ENCODE data around the gene SALL2.
"Not testable (repeated sequence)": the region's sequence is repeated elsewhere in the genome, so short reads cannot be mapped to it uniquely, and the experiment has no call there.

The SALL2 gene

GRCh38 chr14:21525962-21526671 is at the start of gene SALL2:
Gene SALL2 (minus strand): TSS chr14:21526346. CDS start chr14:21526127, 219 bp downstream.
- Mint-ChIP-seq H3K9me3 (ENCODE audit: low read depth) (no peaks in the 10 kb centered on the region), H3K27ac (peak within 1 kb of the TSS; percentile 77), H3K27me3 (no peaks in the 10 kb centered on the region), H3K4me1 (ENCODE audit: low read depth) (peaks cover 16% of the 10 kb centered on the region), H3K4me3 (peak within 1 kb of the TSS; percentile 87), H3K36me3 (peaks cover 1% of the 10 kb centered on the region)

DNA sequence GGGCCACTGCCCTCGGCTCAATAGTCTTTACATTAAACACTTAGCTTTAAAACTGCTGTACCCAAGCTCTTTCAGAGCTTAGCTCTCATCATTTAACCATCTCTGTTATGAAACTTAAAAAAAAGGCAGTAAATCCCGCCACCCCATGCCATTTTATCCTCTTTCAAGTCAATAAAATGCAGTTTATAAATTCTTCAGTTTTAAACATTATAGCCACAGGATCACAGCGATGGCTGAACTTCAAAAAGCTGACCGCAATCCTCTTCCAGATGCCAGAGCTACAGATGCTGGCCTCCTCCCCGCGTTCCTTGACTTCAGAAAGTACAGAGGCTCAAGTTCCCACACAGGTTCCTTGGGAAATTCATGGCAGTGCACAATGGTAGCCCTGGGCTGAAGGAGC is 49.5 kb upstream of the SALL2 start:
- Mint-ChIP-seq H3K36me3 (peaks cover 7% of the 10 kb centered on the region), H3K27me3 (peaks cover 7% of the 10 kb centered on the region), H3K4me1 (ENCODE audit: low read depth) (no peaks in the 10 kb centered on the region), H3K9me3 (ENCODE audit: low read depth) (no peaks in the 10 kb centered on the region), H3K27ac (no peak overlapping the region), H3K4me3 (no peak overlapping the region)

DNA sequence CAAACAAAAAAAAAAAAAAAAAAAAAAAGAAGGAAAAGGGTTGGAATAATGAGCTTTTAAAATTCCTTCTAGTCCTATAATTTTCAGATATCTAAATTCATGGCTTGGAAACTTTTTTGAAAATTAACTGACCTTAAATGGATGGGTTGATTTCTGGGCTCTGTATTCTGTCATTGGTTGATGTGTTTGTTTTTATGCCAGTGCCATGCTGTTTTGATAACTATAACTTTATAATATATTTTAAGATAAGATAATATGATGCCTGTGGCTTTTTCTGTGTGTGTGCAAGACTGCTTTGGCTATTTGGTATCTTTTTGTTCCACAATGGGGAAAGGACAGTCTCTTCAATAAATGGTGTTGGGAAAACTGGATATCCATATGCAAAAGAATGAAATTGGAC is 46.5 kb upstream of the SALL2 start:
- H3K27ac Mint-ChIP-seq: no peak overlapping the region
- peaks cover 13% of the 10 kb centered on the region for H3K27me3 Mint-ChIP-seq
- peaks cover 7% of the 10 kb centered on the region for H3K36me3 Mint-ChIP-seq
- H3K4me1 Mint-ChIP-seq (ENCODE audit: low read depth): no peaks in the 10 kb centered on the region
- H3K4me3 Mint-ChIP-seq: no peak overlapping the region
- no peaks in the 10 kb centered on the region for H3K9me3 Mint-ChIP-seq (ENCODE audit: low read depth)

DNA sequence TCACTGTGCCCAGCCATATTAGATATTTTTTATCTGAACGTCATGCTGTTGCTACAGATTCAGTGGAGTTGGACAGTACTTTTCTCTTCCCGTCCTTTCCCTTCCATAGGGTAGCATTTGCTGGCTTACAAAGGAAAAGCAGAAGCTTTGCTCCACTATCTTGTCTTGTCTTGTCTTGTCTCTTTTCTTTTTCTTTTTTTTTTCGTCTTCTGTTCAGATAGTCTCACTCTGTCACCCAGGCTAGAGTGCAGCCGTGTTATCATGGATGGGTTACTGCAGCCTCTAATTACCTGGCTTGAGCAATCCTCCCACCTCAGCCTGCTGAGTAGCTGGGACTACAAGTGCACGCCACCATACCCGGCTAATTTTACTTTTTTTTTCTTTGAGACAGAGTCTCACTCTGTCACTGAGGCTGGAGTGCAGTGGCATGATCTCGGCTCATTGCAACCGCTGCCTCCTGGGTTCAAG is 32.6 kb upstream of the SALL2 start:
- Mint-ChIP-seq H3K27me3 (no peaks in the 10 kb centered on the region), H3K36me3 (no peaks in the 10 kb centered on the region), H3K9me3 (ENCODE audit: low read depth) (no peaks in the 10 kb centered on the region), H3K4me3 (no peak overlapping the region), H3K4me1 (ENCODE audit: low read depth) (peaks cover 5% of the 10 kb centered on the region), H3K27ac (no peak overlapping the region)

- H3K4me3 Mint-ChIP-seq: peak overlapping the region; percentile 33
- H3K36me3 Mint-ChIP-seq: no peaks in the 10 kb centered on the region
- no peaks in the 10 kb centered on the region for H3K27me3 Mint-ChIP-seq
- peak overlapping the region; percentile 34 for H3K27ac Mint-ChIP-seq
- peaks cover 5% of the 10 kb centered on the region for H3K4me1 Mint-ChIP-seq (ENCODE audit: low read depth)
- no peaks in the 10 kb centered on the region for H3K9me3 Mint-ChIP-seq (ENCODE audit: low read depth)
Observed at GRCh38 chr14:21557084-21557901, 31.1 kb upstream of the SALL2 start.

GRCh38 chr14:21556378-21557083 is 30.4 kb upstream of the SALL2 start:
- H3K4me1 Mint-ChIP-seq (ENCODE audit: low read depth): peaks cover 5% of the 10 kb centered on the region
- H3K4me3 Mint-ChIP-seq: no peak overlapping the region
- H3K36me3 Mint-ChIP-seq: no peaks in the 10 kb centered on the region
- no peak overlapping the region for H3K27ac Mint-ChIP-seq
- H3K27me3 Mint-ChIP-seq: no peaks in the 10 kb centered on the region
- no peaks in the 10 kb centered on the region for H3K9me3 Mint-ChIP-seq (ENCODE audit: low read depth)

DNA sequence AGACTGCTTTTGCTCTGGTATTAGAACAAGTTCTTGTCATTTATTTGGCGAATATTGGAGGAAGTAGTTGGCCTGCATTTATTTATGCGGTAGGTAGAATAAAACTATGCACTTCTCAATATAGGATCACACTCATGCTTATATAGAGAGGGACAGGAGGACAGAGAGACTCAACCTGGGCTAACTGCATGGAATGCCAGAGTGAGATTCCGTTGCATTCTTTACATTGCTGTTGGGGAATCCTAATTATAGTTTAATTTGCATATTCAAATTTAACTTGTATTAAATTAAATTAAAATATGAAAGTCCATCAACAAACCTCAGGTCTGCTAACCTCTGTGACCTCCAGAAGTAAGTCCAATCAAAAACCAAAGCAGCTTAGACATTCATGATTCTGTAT is 27.1 kb upstream of the SALL2 start:
- no peak overlapping the region for H3K4me3 Mint-ChIP-seq
- H3K27ac Mint-ChIP-seq: no peak overlapping the region
- H3K4me1 Mint-ChIP-seq (ENCODE audit: low read depth): peaks cover 5% of the 10 kb centered on the region
- no peaks in the 10 kb centered on the region for H3K9me3 Mint-ChIP-seq (ENCODE audit: low read depth)
- no peaks in the 10 kb centered on the region for H3K36me3 Mint-ChIP-seq
- no peaks in the 10 kb centered on the region for H3K27me3 Mint-ChIP-seq

DNA sequence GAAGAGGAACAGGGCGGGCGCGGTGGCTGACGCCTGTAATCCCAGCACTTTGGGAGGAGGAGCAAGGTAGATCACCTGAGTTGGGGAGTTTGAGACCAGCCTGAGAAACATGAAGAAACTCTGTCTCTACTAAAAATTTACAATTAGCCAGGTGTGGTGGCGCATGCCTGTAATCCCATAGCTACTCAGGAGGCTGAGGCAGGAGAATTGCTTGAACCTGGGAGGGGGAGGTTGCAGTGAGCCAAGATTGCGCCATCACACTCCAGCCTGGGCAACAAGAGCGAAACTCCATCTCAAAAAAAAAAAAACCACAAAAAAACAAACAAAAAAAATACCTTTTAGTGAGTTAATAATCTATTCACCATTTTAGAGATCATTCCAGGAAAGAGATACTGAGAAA is 18.4 kb upstream of the SALL2 start:
- H3K4me1 Mint-ChIP-seq (ENCODE audit: low read depth); H3K27ac Mint-ChIP-seq; H3K9me3 Mint-ChIP-seq (ENCODE audit: low read depth); H3K36me3 Mint-ChIP-seq; H3K4me3 Mint-ChIP-seq; H3K27me3 Mint-ChIP-seq: not testable (repeated sequence)

DNA sequence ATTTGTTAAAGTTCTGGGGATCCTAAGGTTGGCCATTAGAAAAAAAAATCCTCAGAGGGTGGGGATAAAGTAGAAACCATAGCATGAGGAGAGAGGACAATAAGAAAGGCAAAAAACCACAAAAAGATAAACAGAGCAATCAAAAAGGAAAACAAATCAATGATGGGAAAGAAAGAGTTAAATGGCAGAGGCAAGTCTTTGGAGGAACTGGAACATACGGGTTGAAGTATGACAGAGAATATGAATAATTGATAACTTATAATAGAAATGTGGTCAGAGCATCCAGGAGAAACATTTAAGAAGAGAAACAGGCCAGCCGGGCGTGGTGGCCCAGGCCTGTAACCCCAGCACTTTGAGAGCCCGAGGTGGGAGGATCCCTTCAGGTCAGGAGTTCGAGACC is 17.8 kb upstream of the SALL2 start:
- Mint-ChIP-seq H3K4me3 (no peak overlapping the region), H3K9me3 (ENCODE audit: low read depth) (no peaks in the 10 kb centered on the region), H3K4me1 (ENCODE audit: low read depth) (no peaks in the 10 kb centered on the region), H3K27me3 (peaks cover 7% of the 10 kb centered on the region), H3K27ac (no peak overlapping the region), H3K36me3 (no peaks in the 10 kb centered on the region)

- Mint-ChIP-seq H3K27ac (no peak overlapping the region), H3K36me3 (no peaks in the 10 kb centered on the region), H3K4me3 (no peak overlapping the region)
Observed at GRCh38 chr14:21543521-21543960, 17.4 kb upstream of the SALL2 start.

GRCh38 chr14:21541413-21542074 is 15.4 kb upstream of the SALL2 start:
- Mint-ChIP-seq H3K4me3 (no peak overlapping the region), H3K27me3 (peaks cover 17% of the 10 kb centered on the region)

More at GRCh38 chr14:21543521-21543960, 17.4 kb upstream of the SALL2 start:
- Mint-ChIP-seq H3K9me3 (ENCODE audit: low read depth) (no peaks in the 10 kb centered on the region), H3K4me1 (ENCODE audit: low read depth) (no peaks in the 10 kb centered on the region), H3K27me3 (peaks cover 10% of the 10 kb centered on the region)

GRCh38 chr14:21539189-21539940 is 13.2 kb upstream of the SALL2 start:
- peaks cover 26% of the 10 kb centered on the region for H3K27me3 Mint-ChIP-seq
- H3K4me1 Mint-ChIP-seq (ENCODE audit: low read depth): peaks cover 8% of the 10 kb centered on the region
- no peak overlapping the region for H3K4me3 Mint-ChIP-seq
- no peaks in the 10 kb centered on the region for H3K36me3 Mint-ChIP-seq
- H3K9me3 Mint-ChIP-seq (ENCODE audit: low read depth): no peaks in the 10 kb centered on the region
- H3K27ac Mint-ChIP-seq: no peak overlapping the region

More at GRCh38 chr14:21541413-21542074, 15.4 kb upstream of the SALL2 start:
- Mint-ChIP-seq H3K27ac (no peak overlapping the region), H3K36me3 (no peaks in the 10 kb centered on the region), H3K9me3 (ENCODE audit: low read depth) (no peaks in the 10 kb centered on the region), H3K4me1 (ENCODE audit: low read depth) (peaks cover 6% of the 10 kb centered on the region)

DNA sequence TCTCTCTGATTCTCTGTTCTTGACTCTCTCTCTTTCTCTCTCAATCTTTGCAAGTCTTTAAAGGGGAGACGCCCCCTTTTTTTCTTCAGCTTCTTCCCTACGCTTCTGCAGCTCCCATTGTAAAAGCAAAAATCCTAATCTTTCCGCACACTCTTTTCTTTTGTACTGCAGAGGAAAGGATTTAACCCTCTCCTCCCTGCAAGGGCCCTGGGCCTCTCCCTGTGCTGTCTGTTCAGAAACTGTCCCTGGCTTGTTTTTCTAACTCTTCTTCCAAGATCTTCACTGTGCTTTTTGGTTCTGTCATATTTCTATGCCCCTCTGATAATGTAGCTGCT is 10.9 kb upstream of the SALL2 start:
- Mint-ChIP-seq H3K4me1 (ENCODE audit: low read depth) (peaks cover 8% of the 10 kb centered on the region), H3K27ac (no peak overlapping the region), H3K4me3 (peak overlapping the region; percentile 17), H3K9me3 (ENCODE audit: low read depth) (no peaks in the 10 kb centered on the region), H3K36me3 (no peaks in the 10 kb centered on the region), H3K27me3 (peaks cover 26% of the 10 kb centered on the region)

DNA sequence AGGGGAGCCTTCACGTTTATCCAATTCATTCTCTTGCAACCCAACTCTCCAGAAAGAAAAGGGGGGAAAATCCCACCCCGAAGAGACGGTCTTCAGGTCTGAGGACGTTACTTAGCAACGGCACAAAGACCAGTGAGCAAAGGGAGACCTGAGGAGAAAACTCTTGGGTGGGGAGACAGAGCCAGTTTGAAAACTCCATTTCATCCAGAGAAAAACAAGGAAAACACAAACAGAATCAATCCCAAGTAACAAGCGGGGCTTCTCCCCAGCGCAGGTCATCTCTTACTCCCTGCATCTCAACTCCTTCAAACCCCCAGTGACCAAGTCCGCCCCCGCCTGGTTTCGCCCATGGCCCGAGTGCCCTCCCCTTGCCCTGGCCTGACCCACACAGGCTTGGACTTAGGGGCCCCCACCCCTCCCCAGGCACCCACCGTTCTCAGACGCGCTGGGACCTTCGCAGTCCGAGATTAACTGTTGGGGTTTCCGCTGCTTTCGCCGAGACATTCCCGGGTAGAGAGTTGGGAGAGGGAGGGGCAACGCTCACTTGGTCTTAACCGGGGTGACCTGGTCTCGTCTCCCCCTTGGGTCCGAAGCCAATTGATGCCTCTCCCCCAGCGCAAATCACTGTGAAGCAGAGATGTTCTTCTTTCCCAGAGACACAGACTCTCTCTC is 10.4 kb upstream of the SALL2 start:
- H3K27me3 Mint-ChIP-seq: peaks cover 28% of the 10 kb centered on the region
- no peaks in the 10 kb centered on the region for H3K36me3 Mint-ChIP-seq
- H3K4me1 Mint-ChIP-seq (ENCODE audit: low read depth): peaks cover 8% of the 10 kb centered on the region
- no peak overlapping the region for H3K27ac Mint-ChIP-seq
- H3K9me3 Mint-ChIP-seq (ENCODE audit: low read depth): no peaks in the 10 kb centered on the region
- H3K4me3 Mint-ChIP-seq: peak overlapping the region; percentile 17
